Stomach smooth muscle (tissue), 2 donors: Measurements from ENCODE around the gene LGALS7.

Source experiments
- H3K27ac ChIP-seq: one replicate; pipeline ENCODE4 v1.7.0; 2013; ENCODE audit warnings: mild to moderate bottlenecking, low read length, inconsistent platforms
- H3K27me3 ChIP-seq, 2 donors: one replicate each; pipeline ENCODE4 v1.7.0; 2013; ENCODE audit warnings: low read length in 2 of 2; ENCODE audit not compliant: insufficient read depth in 2 of 2, control insufficient read depth in 1 of 2
- H3K36me3 ChIP-seq, 2 donors: one replicate each; pipeline ENCODE4 v1.7.0; 2013; ENCODE audit warnings: low read length in 2 of 2; ENCODE audit not compliant: control insufficient read depth in 2 of 2, insufficient read depth in 2 of 2
- H3K4me1 ChIP-seq: one replicate; pipeline ENCODE4 v1.7.0; 2013; ENCODE audit warnings: low read length; ENCODE audit not compliant: control insufficient read depth, insufficient read depth
- H3K4me3 ChIP-seq, 2 donors: one replicate each; pipeline ENCODE4 v1.7.0; 2013; ENCODE audit warnings: low read length in 2 of 2
- H3K9ac ChIP-seq, 2 donors: one replicate each; pipeline ENCODE4 v1.7.0; 2013; ENCODE audit warnings: low read length in 2 of 2, mild to moderate bottlenecking in 1 of 2
- H3K9me3 ChIP-seq, 2 donors: one replicate each; pipeline ENCODE4 v1.7.0; 2013; ENCODE audit warnings: low read length in 2 of 2; ENCODE audit not compliant: control insufficient read depth in 2 of 2
- donor health status: healthy.
- donor health status: Pancreatic carcinoma.

Gene LGALS7

GRCh38 chr19:38737921-38738737 is 35.2 kb downstream of the LGALS7 start:
- H3K9ac ChIP-seq, result no peak overlapping the region
- H3K27ac ChIP-seq, result no peak overlapping the region
- peaks cover 10% of the 10 kb centered on the region for H3K4me1 ChIP-seq
- H3K9me3 ChIP-seq, result no peaks in the 10 kb centered on the region
- H3K36me3 ChIP-seq, result no peaks in the 10 kb centered on the region
- no peak overlapping the region for H3K4me3 ChIP-seq
- H3K27me3 ChIP-seq, result no peaks in the 10 kb centered on the region

GRCh38 chr19:38737281-38737865 is 35.9 kb downstream of the LGALS7 start:
- Histone ChIP-seq H3K27me3 (no peaks in the 10 kb centered on the region), H3K36me3 (no peaks in the 10 kb centered on the region), H3K9me3 (no peaks in the 10 kb centered on the region), H3K27ac (no peak overlapping the region), H3K4me1 (peaks cover 16% of the 10 kb centered on the region), H3K9ac (no peak overlapping the region), H3K4me3 (no peak overlapping the region)

- no peak overlapping the region for H3K9ac ChIP-seq
- no peaks in the 10 kb centered on the region for H3K27me3 ChIP-seq
- no peaks in the 10 kb centered on the region for H3K9me3 ChIP-seq
- no peaks in the 10 kb centered on the region for H3K36me3 ChIP-seq
- H3K4me1 ChIP-seq, result peaks cover 16% of the 10 kb centered on the region
- H3K4me3 ChIP-seq, result no peak overlapping the region
- H3K27ac ChIP-seq, result no peak overlapping the region
Observed at GRCh38 chr19:38736413-38737280, 36.7 kb downstream of the LGALS7 start.

- no peak overlapping the region for H3K9ac ChIP-seq
- no peaks in the 10 kb centered on the region for H3K27me3 ChIP-seq
- no peaks in the 10 kb centered on the region for H3K36me3 ChIP-seq
- H3K27ac ChIP-seq, result no peak overlapping the region
- peak overlapping the region in 1 of 2 donors; percentile 66 for H3K4me3 ChIP-seq
- no peaks in the 10 kb centered on the region for H3K9me3 ChIP-seq
- peaks cover 16% of the 10 kb centered on the region for H3K4me1 ChIP-seq
Observed at GRCh38 chr19:38736036-38736412, 37.3 kb downstream of the LGALS7 start.

GRCh38 chr19:38735257-38735686 is 38.0 kb downstream of the LGALS7 start:
- H3K27ac ChIP-seq, result peak overlapping the region; percentile 55

GRCh38 chr19:38734426-38735256 is 38.7 kb downstream of the LGALS7 start:
- H3K9ac ChIP-seq, result no peak overlapping the region
- H3K4me1 ChIP-seq, result peaks cover 16% of the 10 kb centered on the region
- H3K9me3 ChIP-seq, result no peaks in the 10 kb centered on the region
- H3K27me3 ChIP-seq, result no peaks in the 10 kb centered on the region
- peaks cover 3 to 5% of the 10 kb centered on the region in 2 donors for H3K36me3 ChIP-seq
- H3K4me3 ChIP-seq, result no peak overlapping the region
- H3K27ac ChIP-seq, result peak overlapping the region; percentile 55

More at GRCh38 chr19:38735257-38735686, 38.0 kb downstream of the LGALS7 start:
- Histone ChIP-seq H3K9ac (no peak overlapping the region), H3K4me3 (no peak overlapping the region), H3K9me3 (no peaks in the 10 kb centered on the region), H3K36me3 (peaks cover 3 to 5% of the 10 kb centered on the region in 2 donors), H3K27me3 (no peaks in the 10 kb centered on the region), H3K4me1 (peaks cover 16% of the 10 kb centered on the region)

GRCh38 chr19:38734176-38734425 is 39.2 kb downstream of the LGALS7 start:
- H3K9ac ChIP-seq, result no peak overlapping the region
- H3K36me3 ChIP-seq, result peaks cover 3 to 5% of the 10 kb centered on the region in 2 donors
- peak overlapping the region; percentile 46 for H3K27ac ChIP-seq
- H3K9me3 ChIP-seq, result no peaks in the 10 kb centered on the region
- no peak overlapping the region for H3K4me3 ChIP-seq
- H3K4me1 ChIP-seq, result peaks cover 18% of the 10 kb centered on the region
- H3K27me3 ChIP-seq, result no peaks in the 10 kb centered on the region

GRCh38 chr19:38733493-38734175 is 39.7 kb downstream of the LGALS7 start:
- Histone ChIP-seq H3K9me3 (no peaks in the 10 kb centered on the region), H3K27ac (peak overlapping the region; percentile 46), H3K4me3 (no peak overlapping the region), H3K9ac (no peak overlapping the region), H3K4me1 (peaks cover 18% of the 10 kb centered on the region), H3K27me3 (no peaks in the 10 kb centered on the region), H3K36me3 (peaks cover 3 to 5% of the 10 kb centered on the region in 2 donors)

GRCh38 chr19:38733241-38733492 is 40.1 kb downstream of the LGALS7 start:
- Histone ChIP-seq H3K4me1 (peaks cover 18% of the 10 kb centered on the region), H3K27ac (peak overlapping the region; percentile 46), H3K9ac (no peak overlapping the region)

More at GRCh38 chr19:38733241-38733492, 40.1 kb downstream of the LGALS7 start:
- Histone ChIP-seq H3K27me3 (no peaks in the 10 kb centered on the region), H3K4me3 (no peak overlapping the region), H3K36me3 (peaks cover 3 to 5% of the 10 kb centered on the region in 2 donors), H3K9me3 (no peaks in the 10 kb centered on the region)
